Right cardiac atrium (tissue), 5 donors: ENCODE data around the gene PPP1R10. TPM values are rescaled to one million over a fixed set of nuclear protein-coding genes. Genes with fewer than 3 reads are reported as not detected.

Experiments
- ATAC-seq, 2 donors: fragments of 200-7000 bp; cut with Tn5 transposase; one replicate each; pipeline versions ENCODE4 v1.8.0 to v1.9.1; 2020; ENCODE audit warnings: moderate library complexity in 2 of 2, mild to moderate bottlenecking in 1 of 2
- DNase-seq, 3 donors: peaks; one replicate each; pipeline ENCODE4 v3.0.0-alpha.2; 2020
- H3K27ac ChIP-seq: one replicate; pipeline ENCODE4 v1.5.1; 2013; ENCODE audit warnings: mild to moderate bottlenecking, low read length, control low read depth, moderate library complexity
- H3K27me3 ChIP-seq: one replicate; pipeline ENCODE4 v1.6.1; 2013; ENCODE audit not compliant: control insufficient read depth, insufficient read depth
- H3K4me1 ChIP-seq: one replicate; pipeline ENCODE4 v1.6.1; 2013; ENCODE audit warnings: low read length; ENCODE audit not compliant: control insufficient read depth, insufficient read depth
- H3K4me3 ChIP-seq: one replicate; pipeline ENCODE4 v1.5.1; 2013; ENCODE audit warnings: low read length, control low read depth
- H3K9me3 ChIP-seq: one replicate; pipeline ENCODE4 v1.6.1; 2013; ENCODE audit warnings: low read length; ENCODE audit not compliant: control insufficient read depth
- WGBS: extraction: QIAGEN DNeasy Blood & Tissue Kit; methylation state at CpG from one replicate; pipeline ENCODE4 v1.1.7; 2013; 5-methylcytosine and 5-hydroxymethylcytosine counted together
- intact Hi-C, 4 donors: fragments of 100-400 bp; cut with DNase I; formaldehyde crosslinking; loops; one replicate each; pipeline versions ENCODE4 v1.11.0 to v1.14.0; 2022 to 2023
- microRNA-seq, 2 donors: library from miRNA; unstranded; fragments of <30 nt; microRNA quantifications; one replicate each; pipeline ENCODE4 v1.2.0, GENCODE V29; 2020 to 2021
- polyA plus RNA-seq: library from polyadenylated mRNA; stranded (reverse); fragments of 200-250 nt; gene quantifications from one replicate; pipeline ENCODE4 v1.2.3, GENCODE V29; 2013
- total RNA-seq, 4 donors: library from RNA; stranded (reverse); fragmentation: NEBNext Ultra II Directional; extraction: Animal tissue kit (Norgen Biotek cat#: 25700); gene quantifications; one replicate each; pipeline ENCODE4 v1.2.1, GENCODE V29; 2021
- donor health status: healthy with polysubstance abuse.
- donor health status: DM: no; HTN: yes; CAD: no.
- donor health status: DM: no; HTN: no; CAD: no.
- donor health status: DM: no; HTN: yes; CAD: no; lungs with severe emphysema.
- donor health status: DM: yes; HTN: yes; CAD: no.

PPP1R10 gene
- total and polyA plus RNA-seq, 5 donors: 16.0 to 46.6 (median 40.7) TPM

DNA sequence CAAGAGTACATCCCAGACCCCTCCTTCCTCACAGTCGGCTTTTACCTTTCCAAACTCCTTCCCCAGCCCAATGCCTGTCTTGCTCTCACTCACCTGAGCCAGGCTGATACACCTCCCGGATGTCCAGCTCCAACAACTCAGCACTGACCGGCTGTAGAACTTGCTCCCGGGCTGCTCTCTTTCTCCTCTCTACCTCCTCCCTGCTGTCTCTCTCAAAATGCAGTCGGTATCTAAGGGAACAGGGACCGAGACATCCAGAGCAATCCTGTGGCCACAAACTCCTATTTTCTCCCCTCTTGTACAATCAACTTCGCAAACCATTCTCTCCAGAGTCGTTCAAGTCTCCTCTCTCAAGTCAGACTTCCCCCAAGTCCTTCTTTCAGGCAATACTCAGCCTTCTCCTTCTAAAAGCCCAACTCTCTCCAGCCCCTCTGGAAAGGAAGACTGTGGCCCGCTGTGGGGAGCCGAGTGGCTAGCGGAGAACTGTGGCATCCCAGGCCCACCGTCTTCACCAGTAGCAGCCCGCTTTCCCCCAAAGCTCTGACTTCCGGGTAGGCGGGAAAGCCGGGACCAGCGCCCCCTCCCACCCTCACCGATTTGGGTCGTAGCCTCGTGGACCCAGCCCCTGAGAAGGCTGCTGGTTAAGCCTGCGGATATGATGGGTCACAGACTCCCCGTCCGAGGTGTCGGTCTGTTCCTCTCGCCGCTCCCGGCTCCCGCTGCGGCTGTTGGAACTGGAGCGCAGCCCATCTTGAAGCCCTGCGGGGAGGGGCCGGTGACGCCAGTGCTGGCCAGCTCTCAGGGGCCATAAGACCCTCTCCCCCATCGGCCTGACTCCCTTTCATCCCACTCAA is 61.9 kb downstream of the PPP1R10 start:
- Histone ChIP-seq H3K9me3 (no peaks in the 10 kb centered on the region), H3K27ac (peak overlapping the region; percentile 72), H3K4me1 (no peaks in the 10 kb centered on the region), H3K27me3 (no peaks in the 10 kb centered on the region), H3K4me3 (peak overlapping the region; percentile 62)
- DNase-seq (peak; percentile 70 to 87 (median 85)), ATAC-seq (peak; percentile 42 to 50)
- WGBS: 9% methylated on average over 34 of the region's 34 CpGs
- intact Hi-C loops: no loop called here

DNA sequence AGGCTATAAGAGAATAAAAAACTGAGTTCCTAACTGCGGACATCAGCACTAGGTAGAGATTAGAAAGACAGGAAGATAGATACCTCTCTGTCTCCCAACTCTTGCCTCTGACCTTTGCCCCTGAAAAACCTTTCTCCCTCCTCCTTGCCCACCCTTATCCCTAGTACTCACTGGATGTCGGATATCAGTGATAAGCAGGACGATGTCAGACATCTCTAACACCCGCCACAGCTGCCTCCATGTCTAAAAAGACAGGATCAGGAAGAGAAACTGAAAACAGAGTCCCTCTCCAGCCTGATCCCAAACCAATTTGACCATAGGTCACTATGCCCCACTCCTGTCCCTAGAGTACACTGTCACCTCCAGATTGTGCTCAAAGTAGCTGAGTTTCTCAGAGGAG is 62.6 kb downstream of the PPP1R10 start:
- no peak for DNase-seq
- Histone ChIP-seq H3K4me3 (no peak overlapping the region), H3K9me3 (no peaks in the 10 kb centered on the region), H3K27ac (no peak overlapping the region), H3K4me1 (no peaks in the 10 kb centered on the region), H3K27me3 (no peaks in the 10 kb centered on the region)
- no peak for ATAC-seq
- intact Hi-C loops: no loop called here
- WGBS: 79% methylated on average over 4 of the region's 4 CpGs

Small RNAs within 50 kb of the gene (microRNA-seq; reads per million reads assigned to microRNA genes)
- 20.9 to 38.3 reads per million in 2 donors for gene MIR877

Other genes starting within 250 kb of the PPP1R10 start
- 100 to 1,000 TPM; 180 to 230 (median 214) TPM for gene HLA-E, start 127.7 kb downstream of the PPP1R10 start, total RNA-seq
- gene HLA-E, start 127.7 kb downstream of the PPP1R10 start, polyA plus RNA-seq: 227 TPM
- 10 to 100 TPM; 22.7 to 33.7 (median 24.8) TPM for gene GNL1, start 60.8 kb downstream of the PPP1R10 start, total RNA-seq
- gene GNL1, start 60.8 kb downstream of the PPP1R10 start, polyA plus RNA-seq: 24.2 TPM
- 1 to 10 TPM; 4.4 to 5.7 (median 4.9) TPM for gene PRR3, start 59.9 kb downstream of the PPP1R10 start, total RNA-seq
- 4.2 TPM for gene PRR3, start 59.9 kb downstream of the PPP1R10 start, polyA plus RNA-seq
- 10 to 100 TPM; 36.7 to 40.7 (median 39.2) TPM for gene ABCF1, start 45.8 kb downstream of the PPP1R10 start, total RNA-seq
- gene ABCF1, start 45.8 kb downstream of the PPP1R10 start, polyA plus RNA-seq: 26.8 TPM
- gene MRPS18B, start 597 bp upstream of the PPP1R10 start, total RNA-seq: 10 to 100 TPM; 60.2 to 77.5 (median 72.0) TPM
- 97.6 TPM for gene MRPS18B, start 597 bp upstream of the PPP1R10 start, polyA plus RNA-seq
- 1 to 10 TPM; 2.6 to 3.5 (median 3.2) TPM for gene ATAT1, start 9.6 kb upstream of the PPP1R10 start, total RNA-seq
- 2.8 TPM for gene ATAT1, start 9.6 kb upstream of the PPP1R10 start, polyA plus RNA-seq
- gene C6orf136, start 29.9 kb upstream of the PPP1R10 start, total RNA-seq: 10 to 100 TPM; 37.9 to 53.0 (median 45.5) TPM
- 46.3 TPM for gene C6orf136, start 29.9 kb upstream of the PPP1R10 start, polyA plus RNA-seq
- gene DHX16, start 55.8 kb upstream of the PPP1R10 start, total RNA-seq: 10 to 100 TPM; 18.2 to 23.4 (median 20.4) TPM
- 17.0 TPM for gene DHX16, start 55.8 kb upstream of the PPP1R10 start, polyA plus RNA-seq
- 10 to 100 TPM; 21.8 to 33.9 (median 23.5) TPM for gene PPP1R18, start 69.4 kb upstream of the PPP1R10 start, total RNA-seq
- 23.1 TPM for gene PPP1R18, start 69.4 kb upstream of the PPP1R10 start, polyA plus RNA-seq
- gene NRM, start 73.7 kb upstream of the PPP1R10 start, total RNA-seq: 1 to 10 TPM; 2.5 to 5.8 (median 5.0) TPM
- 5.3 TPM for gene NRM, start 73.7 kb upstream of the PPP1R10 start, polyA plus RNA-seq
- gene MDC1, start 100.0 kb upstream of the PPP1R10 start, total RNA-seq: 10 to 100 TPM; 20.7 to 26.6 (median 24.2) TPM
- 11.1 TPM for gene MDC1, start 100.0 kb upstream of the PPP1R10 start, polyA plus RNA-seq
- gene TUBB, start 103.1 kb upstream of the PPP1R10 start, total RNA-seq: 100 to 1,000 TPM; 130 to 250 (median 200) TPM
- 170 TPM for gene TUBB, start 103.1 kb upstream of the PPP1R10 start, polyA plus RNA-seq
- 100 to 1,000 TPM; 180 to 208 (median 199) TPM for gene FLOT1, start 125.4 kb upstream of the PPP1R10 start, total RNA-seq
- 264 TPM for gene FLOT1, start 125.4 kb upstream of the PPP1R10 start, polyA plus RNA-seq
- 10 to 100 TPM; 22.4 to 60.2 (median 34.1) TPM for gene IER3, start 127.3 kb upstream of the PPP1R10 start, total RNA-seq
- 63.6 TPM for gene IER3, start 127.3 kb upstream of the PPP1R10 start, polyA plus RNA-seq